HG02981 (cell line): ENCODE measurements around the gene UST.
"Not testable (repeated sequence)": the region's sequence is repeated elsewhere in the genome, so short reads cannot be mapped to it uniquely, and the experiment has no call there.

Experiments used
- ATAC-seq: cut with Tn5 transposase; IDR thresholded peaks from one replicate; pipeline ENCODE4 v1.9.1; 2021; ENCODE audit warnings: mild to moderate bottlenecking, moderate library complexity; ENCODE audit not compliant: unreplicated experiment

The UST gene

GRCh38 chr6:148890652-148891404, 144.0 kb downstream of the UST start:
- no peak for ATAC-seq

GRCh38 chr6:148891405-148891783, 144.6 kb downstream of the UST start:
- ATAC-seq: no peak

GRCh38 chr6:148892247-148892646, 145.4 kb downstream of the UST start:
- no peak for ATAC-seq

GRCh38 chr6:148893073-148893472, 146.2 kb downstream of the UST start:
- ATAC-seq: no peak

- no peak for ATAC-seq
Observed at GRCh38 chr6:148893481-148893880, 146.7 kb downstream of the UST start.

GRCh38 chr6:148898376-148899014, 151.7 kb downstream of the UST start:
- no peak for ATAC-seq

- no peak for ATAC-seq
Observed at GRCh38 chr6:148904896-148905870, 158.4 kb downstream of the UST start.

GRCh38 chr6:148905901-148906300, 159.1 kb downstream of the UST start:
- no peak for ATAC-seq

GRCh38 chr6:148906386-148906785, 159.6 kb downstream of the UST start:
- ATAC-seq: no peak

- ATAC-seq: no peak
Observed at GRCh38 chr6:148907573-148907972, 160.7 kb downstream of the UST start.

GRCh38 chr6:148912252-148912651, 165.4 kb downstream of the UST start:
- ATAC-seq: no peak

- ATAC-seq: no peak
Observed at GRCh38 chr6:148915810-148916209, 169.0 kb downstream of the UST start.

- not testable (repeated sequence) for ATAC-seq
Observed at GRCh38 chr6:148916485-148916884, 169.7 kb downstream of the UST start.

- no peak for ATAC-seq
Observed at GRCh38 chr6:148924226-148925012, 177.6 kb downstream of the UST start.

GRCh38 chr6:148925701-148926100, 178.9 kb downstream of the UST start:
- no peak for ATAC-seq

GRCh38 chr6:148926478-148926877, 179.6 kb downstream of the UST start:
- ATAC-seq: no peak

- no peak for ATAC-seq
Observed at GRCh38 chr6:148927586-148927985, 180.8 kb downstream of the UST start.

- ATAC-seq: no peak
Observed at GRCh38 chr6:148928811-148929210, 182.0 kb downstream of the UST start.

GRCh38 chr6:148932208-148932607, 185.4 kb downstream of the UST start:
- ATAC-seq: no peak

GRCh38 chr6:148932731-148933130, 185.9 kb downstream of the UST start:
- ATAC-seq: no peak

- no peak for ATAC-seq
Observed at GRCh38 chr6:148934539-148934938, 187.7 kb downstream of the UST start.
